Nephron (organoid): ENCODE data around the gene SLC6A17.

Experiments
- H3K27ac Mint-ChIP-seq, 3 experiments: 2 replicates each; pipeline ENCODE4 v1.8.0; 2020; ENCODE audit warnings: mixed read lengths in 3 of 3, mild to moderate bottlenecking in 2 of 3, moderate library complexity in 1 of 3
- H3K27me3 Mint-ChIP-seq: 2 replicates; pipeline ENCODE4 v1.8.0; 2021; ENCODE audit warnings: low read depth, mild to moderate bottlenecking, moderate library complexity, mixed read lengths
- H3K36me3 Mint-ChIP-seq: 2 replicates; pipeline ENCODE4 v1.8.0; 2020; ENCODE audit warnings: low read depth, mixed read lengths
- H3K4me1 Mint-ChIP-seq: 2 replicates; pipeline ENCODE4 v1.8.0; 2020; ENCODE audit warnings: mixed read lengths
- H3K4me3 Mint-ChIP-seq, 3 experiments: 2 replicates each; pipeline ENCODE4 v1.8.0; 2020; ENCODE audit warnings: mild to moderate bottlenecking in 3 of 3, mixed read lengths in 3 of 3, moderate library complexity in 2 of 3
- H3K9me3 Mint-ChIP-seq: 2 replicates; pipeline ENCODE4 v1.8.0; 2020; ENCODE audit warnings: mixed read lengths
- CTCF ChIP-seq, 3 experiments: fragments of 200-600 bp; sonication (generic); IDR thresholded peaks; one replicate each; pipeline ENCODE4 v1.5.0; 2021; ENCODE audit warnings: antibody characterized with exemption in 3 of 3; ENCODE audit not compliant: unreplicated experiment in 3 of 3

The SLC6A17 gene

DNA sequence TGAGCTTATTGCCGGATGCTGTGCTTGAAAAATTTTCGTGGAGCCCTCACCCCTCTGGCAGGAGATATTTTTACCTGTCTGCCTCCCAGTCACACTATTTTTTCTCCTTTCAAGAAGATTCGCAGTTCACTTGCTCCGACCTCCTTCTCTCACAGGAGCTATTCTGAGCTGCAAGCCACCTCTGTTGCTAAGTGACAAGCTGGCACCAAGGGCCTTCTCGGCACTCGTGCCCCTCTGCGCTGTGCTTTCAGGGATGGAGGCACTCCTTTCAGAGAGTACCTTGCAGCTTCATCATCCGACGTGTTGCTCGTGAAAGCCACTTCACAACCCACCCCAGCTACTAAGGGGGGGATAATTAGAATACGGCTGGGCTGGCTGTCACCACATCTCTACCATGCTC lies 11.6 kb downstream of the SLC6A17 start:
- H3K27ac Mint-ChIP-seq = no peak overlapping the region
- peaks cover 5% of the 10 kb centered on the region for H3K9me3 Mint-ChIP-seq
- no peak for TF ChIP-seq CTCF (IDR thresholded peaks at IDR 0.05; ENCODE audit: unreplicated experiment in 3 of 3)
- H3K4me3 Mint-ChIP-seq = no peak overlapping the region
- H3K27me3 Mint-ChIP-seq = peaks cover 67% of the 10 kb centered on the region
- H3K36me3 Mint-ChIP-seq = no peaks in the 10 kb centered on the region
- peaks cover 4% of the 10 kb centered on the region for H3K4me1 Mint-ChIP-seq

GRCh38 chr1:110163591-110163990 lies 13.3 kb downstream of the SLC6A17 start:
- Mint-ChIP-seq H3K4me1 (peaks cover 4% of the 10 kb centered on the region), H3K36me3 (no peaks in the 10 kb centered on the region), H3K9me3 (no peaks in the 10 kb centered on the region), H3K27ac (no peak overlapping the region), H3K4me3 (no peak overlapping the region), H3K27me3 (peaks cover 79% of the 10 kb centered on the region)
- TF ChIP-seq CTCF (IDR thresholded peaks at IDR 0.05; ENCODE audit: unreplicated experiment in 3 of 3) = no peak

- Mint-ChIP-seq H3K4me1 (peaks cover 4% of the 10 kb centered on the region), H3K4me3 (no peak overlapping the region), H3K36me3 (no peaks in the 10 kb centered on the region), H3K27ac (no peak overlapping the region), H3K9me3 (no peaks in the 10 kb centered on the region), H3K27me3 (peaks cover 83% of the 10 kb centered on the region)
- TF ChIP-seq CTCF (IDR thresholded peaks at IDR 0.05; ENCODE audit: unreplicated experiment in 3 of 3) = no peak
These were observed 14.5 kb downstream of the SLC6A17 start for GRCh38 chr1:110164725-110165350.

DNA sequence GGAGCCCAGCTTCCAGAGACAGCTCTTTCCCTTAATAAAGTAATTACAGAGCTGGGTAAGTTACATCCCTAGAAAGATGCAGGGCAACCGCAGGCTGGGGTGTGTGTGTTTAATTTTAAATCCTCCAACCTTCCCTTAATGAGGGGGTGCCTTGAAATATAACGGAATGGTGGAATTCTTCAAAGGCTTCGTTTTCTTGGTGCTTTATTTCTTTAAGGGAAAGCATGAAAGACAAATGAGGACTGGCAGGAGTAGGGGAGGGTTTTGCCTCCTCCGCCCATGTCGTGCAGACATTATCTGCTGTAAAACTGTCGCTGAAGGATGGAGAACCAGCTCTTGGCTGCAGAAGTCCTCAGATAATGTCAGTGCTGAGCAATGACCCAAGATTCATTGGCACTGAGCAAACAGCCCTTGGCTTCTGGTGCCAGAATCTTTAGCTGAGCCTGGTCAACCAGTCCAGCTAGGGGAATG lies 15.5 kb downstream of the SLC6A17 start:
- no peak overlapping the region for H3K27ac Mint-ChIP-seq
- no peak for TF ChIP-seq CTCF (IDR thresholded peaks at IDR 0.05; ENCODE audit: unreplicated experiment in 3 of 3)
- H3K9me3 Mint-ChIP-seq = no peaks in the 10 kb centered on the region
- peaks cover 79% of the 10 kb centered on the region for H3K27me3 Mint-ChIP-seq
- H3K36me3 Mint-ChIP-seq = no peaks in the 10 kb centered on the region
- H3K4me3 Mint-ChIP-seq = no peak overlapping the region
- H3K4me1 Mint-ChIP-seq = peaks cover 7% of the 10 kb centered on the region

DNA sequence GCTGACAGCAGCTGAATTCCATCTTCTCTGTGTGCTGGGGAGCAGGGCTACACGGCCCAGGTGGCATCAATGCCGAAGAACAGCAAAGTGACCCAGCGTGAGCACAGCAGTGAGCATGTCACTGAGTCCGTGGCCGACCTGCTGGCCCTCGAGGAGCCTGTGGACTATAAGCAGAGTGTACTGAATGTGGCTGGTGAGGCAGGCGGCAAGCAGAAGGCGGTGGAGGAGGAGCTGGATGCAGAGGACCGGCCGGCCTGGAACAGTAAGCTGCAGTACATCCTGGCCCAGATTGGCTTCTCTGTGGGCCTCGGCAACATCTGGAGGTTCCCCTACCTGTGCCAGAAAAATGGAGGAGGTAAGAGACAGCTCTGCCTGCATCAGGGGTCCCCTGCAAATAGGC lies 16.6 kb downstream of the SLC6A17 start:
- Mint-ChIP-seq H3K27me3 (peaks cover 84% of the 10 kb centered on the region), H3K9me3 (no peaks in the 10 kb centered on the region), H3K27ac (no peak overlapping the region), H3K4me1 (peaks cover 15% of the 10 kb centered on the region), H3K4me3 (no peak overlapping the region), H3K36me3 (no peaks in the 10 kb centered on the region)
- no peak for TF ChIP-seq CTCF (IDR thresholded peaks at IDR 0.05; ENCODE audit: unreplicated experiment in 3 of 3)
